GM19468 (cell line): Measurements from ENCODE around the gene SYT9.

Source experiments
- ATAC-seq: cut with Tn5 transposase; IDR thresholded peaks from one replicate; pipeline ENCODE4 v1.9.1; 2021; ENCODE audit warnings: mild to moderate bottlenecking, moderate library complexity, moderate number of reproducible peaks; ENCODE audit not compliant: unreplicated experiment; ENCODE audit errors: extremely low read depth

Gene SYT9

DNA sequence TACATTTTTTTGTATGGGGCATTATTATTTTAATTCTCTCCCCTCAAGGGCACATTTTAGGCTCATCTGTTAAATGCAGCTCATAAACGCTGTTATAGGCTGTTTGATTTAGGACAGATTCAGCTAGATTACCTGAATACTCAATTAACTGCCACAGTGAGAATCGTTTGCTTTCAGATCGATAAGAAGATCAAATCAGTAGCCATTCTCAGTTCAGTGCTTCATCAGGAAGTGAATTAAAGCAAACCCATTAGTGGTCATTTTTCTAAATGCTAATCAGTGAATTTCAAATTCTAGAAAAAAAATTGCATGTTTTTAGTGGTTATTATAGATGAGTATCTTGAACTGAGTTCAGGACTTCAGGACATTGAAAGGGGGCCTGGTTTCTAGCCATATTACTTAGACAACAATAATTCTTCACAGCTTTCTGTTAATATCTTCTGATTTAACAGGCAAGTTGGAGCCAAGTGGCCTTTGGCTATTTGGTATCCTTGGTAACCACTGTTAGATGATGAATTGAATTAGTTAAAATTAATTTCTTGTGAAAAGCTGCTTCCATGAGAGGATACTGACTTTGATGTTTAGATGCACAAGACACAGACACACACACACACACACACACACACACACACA lies 18.6 kb downstream of the SYT9 start:
- no peak for ATAC-seq

DNA sequence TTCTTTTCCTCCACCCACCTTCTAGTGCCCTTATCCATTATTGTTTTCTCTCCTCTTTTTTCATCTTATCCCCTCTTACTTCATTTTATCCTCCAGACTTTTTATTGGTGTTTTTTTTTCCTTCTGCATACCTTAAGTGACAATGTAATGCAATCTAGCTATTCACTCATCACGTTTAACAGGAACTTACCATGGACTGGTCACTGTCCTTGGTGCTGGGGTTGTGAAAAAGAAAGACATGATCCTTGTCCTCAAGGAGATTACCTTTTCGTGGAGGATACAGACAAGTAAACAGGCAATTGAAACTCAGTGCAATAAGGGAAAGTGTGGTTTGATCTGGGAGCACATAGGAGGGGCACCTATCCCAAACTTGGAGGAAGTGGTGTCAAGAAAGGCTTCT lies 20.7 kb downstream of the SYT9 start:
- no peak for ATAC-seq

DNA sequence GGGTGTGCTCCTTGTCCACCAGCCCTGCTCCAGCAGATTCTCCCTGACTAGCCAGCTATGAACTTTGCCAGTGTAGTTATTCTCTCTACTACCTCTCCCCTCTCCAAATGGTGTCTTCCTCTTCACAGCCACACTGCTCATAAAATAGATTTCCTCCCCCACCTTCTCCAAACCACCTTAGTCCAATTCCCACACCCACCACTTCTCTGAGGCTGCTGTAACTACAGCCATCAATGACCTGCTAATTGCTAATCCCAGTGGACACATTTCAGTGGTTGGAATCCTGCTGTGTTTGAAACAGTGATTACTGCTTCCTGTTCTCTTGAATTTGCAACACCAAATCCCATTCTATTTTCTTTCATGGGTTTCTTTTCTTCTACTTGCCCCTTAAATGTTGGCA lies 23.4 kb downstream of the SYT9 start:
- no peak for ATAC-seq

DNA sequence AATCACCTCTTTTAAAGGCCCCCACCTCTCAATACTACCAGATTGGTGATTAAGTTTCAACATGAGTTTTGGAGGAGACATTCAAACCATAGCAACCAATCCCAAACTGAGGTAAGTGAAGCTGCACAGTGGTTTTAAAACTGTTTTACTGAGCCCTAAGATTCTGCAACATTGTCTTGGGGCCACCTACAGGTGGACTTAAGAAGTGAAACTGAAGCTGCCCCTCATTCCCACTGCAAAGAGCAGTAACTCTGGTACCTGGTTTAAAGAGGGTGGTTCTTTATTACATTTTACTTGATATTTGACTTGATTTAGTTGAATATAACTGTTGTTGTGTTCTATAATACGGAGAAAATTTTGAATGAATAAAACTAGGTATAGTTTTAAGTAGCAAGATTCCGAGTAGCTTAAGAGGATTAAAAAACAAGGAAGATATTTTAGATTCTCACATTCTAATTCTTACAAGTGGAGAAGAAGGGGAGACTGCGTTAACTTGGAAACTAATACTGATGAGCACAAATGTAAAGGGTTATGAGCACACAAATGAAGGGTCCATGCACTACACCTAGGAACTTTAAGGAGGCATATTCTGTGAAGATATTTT lies 26.7 kb downstream of the SYT9 start:
- ATAC-seq = no peak

DNA sequence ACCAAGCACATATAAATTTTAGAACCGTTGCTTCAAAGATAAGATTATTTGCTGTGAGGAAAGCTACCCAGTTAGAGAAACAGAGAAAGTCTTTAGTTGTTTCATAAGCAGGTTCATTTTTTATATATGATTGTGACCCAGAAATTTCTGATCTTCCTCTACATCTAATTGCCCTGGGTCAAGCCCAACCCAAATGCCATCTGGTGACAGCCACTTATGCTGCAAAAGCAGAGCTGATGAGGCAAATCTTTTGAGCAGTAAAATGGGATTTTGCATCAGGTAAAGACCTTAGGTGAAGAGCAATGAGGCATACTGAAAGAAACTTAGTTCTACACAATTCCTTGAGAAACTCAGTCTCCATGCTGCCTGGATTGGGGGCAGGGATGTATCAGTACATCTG lies 28.0 kb downstream of the SYT9 start:
- ATAC-seq = no peak

DNA sequence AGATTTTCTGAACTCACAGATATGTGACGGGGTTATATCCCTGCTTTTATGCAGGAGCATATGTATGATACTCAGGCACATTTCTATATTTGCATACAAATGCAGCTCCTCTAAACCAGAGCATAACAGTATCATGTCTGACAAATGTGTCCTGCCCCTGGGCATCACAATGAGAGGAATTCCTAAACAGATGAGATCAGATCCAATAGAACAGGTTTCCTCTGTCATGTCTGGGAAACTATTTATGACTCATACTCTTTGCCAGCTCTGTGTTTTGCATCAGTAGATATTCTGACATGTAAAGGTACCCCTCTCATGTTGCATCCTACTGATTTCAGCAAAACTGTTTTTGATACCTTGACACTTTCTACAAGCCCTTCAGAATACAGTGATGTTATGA lies 29.4 kb downstream of the SYT9 start:
- ATAC-seq = no peak

DNA sequence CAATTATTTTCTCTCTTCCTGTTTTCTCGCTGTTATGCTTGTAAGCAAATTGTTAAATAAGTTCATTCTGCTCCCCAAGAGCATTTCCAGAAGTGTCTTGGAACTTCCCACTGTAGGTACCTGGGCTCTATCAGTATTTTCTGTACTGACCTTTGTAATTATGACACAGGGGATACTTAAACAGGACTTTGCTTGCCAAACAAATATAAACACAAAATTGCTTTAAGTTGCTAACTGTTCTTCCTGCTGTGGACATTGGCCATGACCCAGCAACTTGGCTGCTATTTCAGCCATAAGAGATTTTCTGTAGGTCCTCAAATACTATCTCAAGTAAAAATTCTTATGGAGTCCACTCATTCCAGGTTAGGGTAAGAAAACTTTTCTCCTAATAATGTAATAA lies 30.1 kb downstream of the SYT9 start:
- ATAC-seq = no peak

DNA sequence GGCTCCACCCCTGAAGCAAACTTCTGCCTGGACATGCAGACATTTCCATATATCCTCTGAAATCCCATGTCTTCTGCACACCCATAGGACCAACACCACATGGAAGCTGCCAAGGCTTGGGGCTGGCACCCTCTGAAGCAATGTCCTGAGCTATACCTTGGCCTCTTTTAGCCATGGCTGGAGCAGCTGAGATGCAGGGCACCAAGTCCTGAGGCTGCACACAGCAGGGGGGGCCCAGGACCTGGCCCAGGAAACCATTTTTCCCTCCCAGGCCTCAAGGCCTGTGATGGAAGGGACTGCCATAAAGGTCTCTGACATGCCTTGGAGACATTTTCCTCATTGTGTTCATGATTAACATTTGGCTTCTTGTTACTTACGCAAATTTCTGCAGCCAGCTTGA lies 34.5 kb downstream of the SYT9 start:
- ATAC-seq = no peak

DNA sequence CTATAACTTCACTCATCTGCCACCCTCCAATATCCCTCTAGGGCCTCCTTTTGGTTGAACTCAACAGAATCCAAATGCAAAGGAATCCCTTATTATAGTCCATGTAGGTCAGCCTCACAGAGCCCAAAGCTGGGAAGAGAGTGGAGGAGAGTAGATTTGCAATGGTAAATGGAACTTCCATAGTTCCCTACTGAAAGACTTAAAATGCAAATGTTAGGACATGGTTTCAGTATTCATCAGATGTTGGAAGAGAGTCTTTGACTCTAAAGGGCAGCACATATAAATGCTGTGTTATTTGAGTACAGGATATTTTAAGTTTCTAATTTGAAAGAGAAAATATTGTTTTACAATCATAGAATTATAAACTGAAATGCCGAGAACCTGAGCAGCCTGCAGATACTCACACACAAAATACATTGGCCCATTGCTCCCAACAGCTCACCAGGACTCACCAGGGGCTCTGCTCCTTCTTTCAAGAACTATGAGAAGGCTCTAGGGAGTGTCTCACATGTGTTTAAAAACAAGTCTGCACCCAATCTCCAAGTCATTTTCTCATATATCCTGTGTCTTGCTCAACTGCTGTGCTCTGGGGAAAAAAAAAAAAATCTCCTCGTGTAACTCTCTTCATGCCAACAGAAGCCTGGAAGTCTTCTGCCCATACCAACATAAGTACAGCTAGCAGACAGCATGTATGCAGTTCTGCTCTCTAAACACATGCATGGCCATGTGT lies 39.6 kb downstream of the SYT9 start:
- no peak for ATAC-seq

DNA sequence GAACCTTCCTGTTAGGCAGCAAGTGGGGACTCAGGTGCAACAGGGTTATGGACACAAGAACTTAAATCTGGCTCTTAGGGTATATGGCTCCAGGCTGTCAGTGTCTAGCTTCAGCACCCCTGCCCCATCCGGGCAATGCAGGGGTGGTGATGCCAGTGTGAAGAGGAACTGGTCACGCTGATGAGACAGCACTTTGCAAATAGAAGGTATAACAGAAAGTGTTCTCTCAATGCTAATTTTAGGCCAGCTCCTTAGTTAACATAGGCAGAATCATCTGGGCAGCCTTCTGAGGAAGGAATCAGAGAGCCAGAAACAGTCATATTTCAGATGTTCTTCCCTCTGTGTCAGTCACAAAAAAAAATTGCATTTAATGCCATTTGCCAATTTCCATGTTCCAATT lies 41.2 kb downstream of the SYT9 start:
- ATAC-seq = no peak

DNA sequence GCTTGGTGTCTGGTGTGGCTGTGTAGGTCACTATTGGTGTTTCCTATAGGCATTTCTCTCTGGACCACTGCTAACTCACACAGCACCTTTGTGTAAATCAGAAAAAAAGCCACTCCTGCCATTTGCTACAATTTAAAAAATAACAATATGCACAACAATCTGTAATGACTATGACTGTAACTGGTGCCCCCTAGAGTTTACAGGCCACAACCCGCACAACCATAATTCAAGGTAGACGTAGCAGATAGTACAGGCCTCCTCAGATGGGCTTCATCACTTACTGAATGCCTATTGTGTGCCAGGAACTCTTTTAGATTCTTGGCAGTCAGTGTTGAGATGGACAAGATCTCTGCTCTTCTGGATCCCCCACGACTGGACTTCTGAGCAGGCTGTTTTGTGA lies 47.7 kb downstream of the SYT9 start:
- no peak for ATAC-seq

DNA sequence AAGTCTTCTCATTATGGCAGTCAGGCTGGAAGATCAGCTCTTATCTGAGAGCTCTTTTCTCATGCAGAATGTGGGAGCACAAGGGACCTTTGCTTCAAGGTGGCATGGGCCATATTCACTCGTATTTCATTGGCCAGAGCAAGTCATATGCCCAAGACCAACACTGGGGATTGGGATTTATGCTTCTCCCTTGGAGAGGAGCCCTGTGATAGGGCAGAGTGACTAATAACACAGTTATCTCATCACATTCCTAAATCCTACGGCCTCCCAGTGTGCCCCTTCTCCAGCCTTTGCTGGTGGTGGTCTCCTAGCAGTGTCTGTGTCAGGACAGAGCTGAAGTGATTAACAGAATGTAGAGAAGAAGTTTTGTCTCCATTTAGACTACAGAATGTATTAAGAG lies 48.6 kb downstream of the SYT9 start:
- no peak for ATAC-seq

DNA sequence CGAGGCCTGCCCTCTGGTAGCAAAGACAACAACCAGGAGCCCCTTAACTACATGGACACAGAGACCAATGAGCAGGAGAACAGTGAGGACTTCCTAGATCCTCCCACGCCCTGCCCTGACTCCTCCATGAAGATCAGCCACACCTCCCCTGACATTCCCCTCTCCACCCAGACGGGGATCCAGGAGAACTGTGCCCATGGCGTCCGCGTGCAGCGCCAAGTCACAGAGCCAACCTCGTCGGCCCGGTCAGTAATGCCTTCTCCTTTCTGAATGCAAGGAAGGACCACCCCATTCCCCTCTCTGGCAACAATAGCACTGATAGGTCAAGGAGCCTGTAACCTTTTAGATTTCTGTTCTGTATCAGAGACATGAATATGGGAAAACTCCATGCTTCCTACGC lies 51.4 kb downstream of the SYT9 start:
- ATAC-seq = no peak

DNA sequence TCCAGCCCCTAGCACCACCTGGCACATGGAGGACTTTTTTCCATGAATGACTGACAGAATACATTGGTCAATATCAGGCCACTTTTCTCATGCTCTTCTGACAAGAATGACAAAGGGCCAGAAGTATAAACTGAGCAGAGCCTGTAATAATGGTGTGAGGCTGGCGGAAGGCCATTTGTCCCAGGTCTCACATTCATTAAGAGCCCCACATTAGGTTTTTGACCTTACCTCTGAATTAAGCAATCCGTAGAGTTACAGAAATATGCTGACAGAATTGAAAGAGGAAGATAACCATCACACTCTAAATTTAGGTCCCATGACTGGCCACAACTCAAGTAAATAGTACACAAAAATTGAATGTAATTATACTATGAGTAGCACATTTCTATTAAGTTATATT lies 55.2 kb downstream of the SYT9 start:
- no peak for ATAC-seq

DNA sequence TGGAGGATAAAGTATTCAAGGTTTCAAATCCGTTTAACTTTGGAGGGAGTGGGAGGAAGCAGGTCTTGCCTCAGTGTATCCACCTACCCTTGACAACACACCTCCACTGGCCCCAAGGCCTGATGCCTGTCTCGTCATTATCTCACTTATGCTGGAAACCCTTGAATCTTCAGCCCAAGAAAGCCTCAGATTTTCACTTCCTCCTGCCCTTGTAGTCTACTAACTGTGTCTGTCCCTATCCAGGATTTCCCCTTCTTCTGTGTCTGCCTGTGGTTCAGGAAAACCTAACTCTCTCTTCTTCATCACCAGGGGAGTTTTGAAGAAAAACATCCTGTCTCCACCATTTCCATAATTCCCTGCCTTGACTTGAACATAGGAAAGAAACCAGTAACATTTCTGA lies 56.1 kb downstream of the SYT9 start:
- ATAC-seq = no peak

DNA sequence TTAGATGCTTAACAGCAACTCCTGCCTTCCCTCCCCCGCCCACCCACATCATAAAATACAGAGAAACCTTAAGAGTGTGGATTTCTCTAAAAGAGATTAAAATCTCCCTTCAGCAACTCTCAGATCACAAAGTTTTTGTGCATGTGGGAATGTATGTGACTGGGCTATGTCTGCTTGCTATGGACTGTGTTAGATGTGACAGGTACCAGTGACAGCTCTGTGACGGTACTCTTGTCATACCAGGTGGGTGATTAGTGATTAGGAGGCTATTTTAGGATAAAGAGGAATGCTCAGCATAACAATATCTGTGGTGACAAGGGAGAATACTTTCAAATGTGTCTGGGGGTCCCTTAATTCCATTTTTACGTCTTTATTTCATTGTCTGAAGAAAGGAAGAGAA lies 60.2 kb downstream of the SYT9 start:
- ATAC-seq = no peak

DNA sequence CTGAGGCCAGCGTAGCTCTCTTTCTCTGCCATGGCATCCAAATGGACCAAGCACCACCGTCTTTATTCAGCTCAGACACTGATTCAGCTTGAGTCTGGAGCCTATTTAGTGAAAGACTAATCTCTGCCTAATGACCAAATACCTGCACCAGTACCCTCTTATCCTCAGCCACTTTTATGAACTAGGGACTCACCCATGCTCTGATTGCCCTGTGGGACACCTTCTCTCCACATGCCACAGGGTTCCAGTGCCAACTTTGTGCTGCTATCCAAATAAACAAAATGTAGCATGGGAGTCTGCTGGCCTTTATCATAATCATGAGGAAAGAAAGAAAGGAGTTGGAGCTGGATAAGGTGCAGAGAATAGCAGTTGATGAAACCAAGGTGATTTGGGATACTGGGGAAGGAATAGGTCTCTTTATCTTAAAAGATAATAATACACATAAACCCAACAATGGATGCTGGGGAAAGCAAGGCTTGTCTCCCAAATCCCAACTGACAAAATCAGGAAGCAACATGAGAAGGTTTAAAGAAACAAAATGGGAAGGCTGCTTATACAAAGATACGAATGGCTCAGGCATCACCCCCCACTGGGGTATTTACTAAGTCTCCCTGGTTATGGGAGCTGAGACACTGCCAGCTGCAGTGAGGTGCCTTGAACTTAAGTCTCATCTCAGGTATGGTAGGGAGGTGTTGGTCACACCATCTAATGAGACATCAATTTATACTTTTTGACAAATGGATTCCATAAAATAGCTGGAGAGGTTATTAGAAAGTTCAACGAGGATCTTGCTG lies 63.3 kb downstream of the SYT9 start:
- no peak for ATAC-seq

DNA sequence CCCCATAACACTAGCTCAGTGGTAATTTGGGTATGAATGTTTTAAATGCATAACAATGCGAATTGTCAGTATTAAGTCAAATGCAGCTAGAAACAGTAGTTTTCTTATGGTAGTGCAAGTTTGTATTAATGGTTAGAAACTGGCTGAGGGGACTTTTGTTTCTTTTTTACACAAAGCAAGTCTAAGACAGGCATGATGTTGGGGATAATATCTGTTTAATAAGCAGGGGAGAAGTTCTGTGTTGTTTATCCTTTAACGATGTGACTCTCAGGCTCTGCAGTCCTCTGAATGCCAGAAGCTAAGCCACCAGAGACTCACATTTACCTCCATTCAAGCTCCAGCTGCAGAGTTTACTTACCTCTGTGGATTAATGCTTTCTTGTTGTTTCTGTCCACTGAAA lies 67.8 kb downstream of the SYT9 start:
- ATAC-seq = no peak

DNA sequence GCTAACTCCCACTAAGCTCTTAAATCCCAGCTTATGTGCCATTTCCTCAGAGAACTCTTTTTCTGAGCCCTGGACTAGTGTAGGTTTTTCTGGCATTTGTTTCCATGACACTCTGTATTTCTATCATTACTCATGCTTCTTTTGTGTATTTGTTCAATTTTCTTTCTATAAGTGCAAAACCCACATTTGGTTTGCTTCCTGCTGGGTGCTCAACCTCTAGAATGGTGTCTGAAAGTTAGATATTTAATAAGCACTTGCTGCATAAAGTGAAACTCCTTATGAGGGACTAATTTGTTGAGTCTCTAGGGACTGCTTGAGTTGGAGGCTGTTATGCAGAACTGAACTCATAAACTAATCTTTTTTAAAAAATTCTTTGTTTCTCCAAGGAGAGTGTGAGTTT lies 68.6 kb downstream of the SYT9 start:
- ATAC-seq = no peak

DNA sequence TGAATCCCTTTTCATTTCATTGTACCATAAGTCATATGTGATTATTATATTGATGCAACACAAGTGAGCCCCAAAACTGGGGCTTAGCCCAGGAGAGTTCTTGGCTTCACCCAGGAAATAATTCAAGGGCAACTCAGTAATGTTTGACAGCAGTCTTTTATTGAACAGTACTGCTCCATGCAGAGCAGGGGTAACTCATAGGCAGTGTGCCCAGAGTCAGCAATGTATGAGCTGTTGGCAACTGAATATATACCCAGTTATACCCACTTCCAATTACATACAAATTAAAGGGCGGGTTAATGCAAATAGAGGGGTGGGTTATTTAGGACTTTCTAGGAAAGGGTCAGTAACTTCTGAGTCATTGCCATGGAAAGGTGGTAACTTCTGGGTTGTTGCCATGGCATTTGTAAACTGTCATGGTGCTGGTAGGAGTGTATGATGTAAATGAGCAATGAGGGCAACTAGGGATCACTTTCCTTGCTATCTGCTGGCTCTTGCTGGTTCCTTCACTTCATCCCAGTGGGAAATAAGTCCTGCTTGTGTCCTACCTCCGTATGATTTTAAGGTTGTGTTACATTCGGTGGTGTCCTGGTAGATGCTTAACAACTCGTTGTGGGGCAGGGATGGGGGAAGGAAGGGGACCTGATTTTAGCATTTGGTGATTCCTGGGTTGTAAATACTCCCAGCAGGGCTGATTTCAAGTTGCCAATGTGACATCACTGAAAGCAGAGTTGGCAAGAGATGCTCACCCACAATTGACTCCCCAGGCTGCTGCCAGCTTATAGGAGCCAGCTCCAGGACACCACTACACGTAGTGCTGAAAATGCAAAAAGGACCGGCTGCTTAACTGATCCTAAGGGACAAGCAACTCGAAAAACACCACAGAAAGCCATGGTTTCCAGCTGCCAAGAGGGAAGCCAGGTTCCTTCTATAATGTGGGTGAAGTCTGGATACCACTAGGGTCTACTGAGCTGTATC lies 70.1 kb downstream of the SYT9 start:
- no peak for ATAC-seq
